DOHH2 (cell line): Measurements from ENCODE around the gene FOLR2.

ENCODE experiments used
- EZH2phosphoT487 ChIP-seq: fragments of 200-600 bp; sonication (generic); IDR thresholded peaks from 2 replicates; pipeline ENCODE4 v1.6.1; 2017; ENCODE audit warnings: borderline replicate concordance, mild to moderate bottlenecking, antibody characterized with exemption, low read length, moderate library complexity, mixed read lengths
- TF ChIP-seq, protein P1 (sequence below): fragments of 200-600 bp; sonication (generic); IDR thresholded peaks from one replicate; pipeline ENCODE4 v1.5.1; 2014; ENCODE audit warnings: antibody characterized with exemption, mild to moderate bottlenecking, low read depth, low read length; ENCODE audit not compliant: poor library complexity, severe bottlenecking

DNA sequence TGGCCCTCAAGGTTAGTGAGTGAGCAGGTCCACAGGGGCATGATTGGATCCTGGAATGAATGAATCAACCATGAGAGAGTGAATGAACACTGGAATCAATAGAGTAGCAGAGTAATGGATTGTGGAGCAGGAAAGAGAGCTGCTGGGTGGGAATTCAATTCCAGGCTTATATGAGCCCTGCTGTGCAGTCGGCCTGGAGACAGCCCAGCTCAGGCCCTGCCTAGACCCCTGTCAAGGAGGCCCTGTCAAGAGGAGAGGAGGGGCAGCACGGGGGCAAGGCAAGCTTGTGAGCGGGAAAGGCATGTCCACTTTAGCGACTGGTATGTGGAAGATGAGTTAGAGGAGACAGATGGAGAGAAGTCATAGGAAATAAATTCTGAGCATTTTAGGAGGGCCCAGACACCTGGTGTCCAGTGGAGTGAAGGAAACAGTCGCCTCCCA lies 25.9 kb upstream of the FOLR2 start:
- TF ChIP-seq, protein P1, sequence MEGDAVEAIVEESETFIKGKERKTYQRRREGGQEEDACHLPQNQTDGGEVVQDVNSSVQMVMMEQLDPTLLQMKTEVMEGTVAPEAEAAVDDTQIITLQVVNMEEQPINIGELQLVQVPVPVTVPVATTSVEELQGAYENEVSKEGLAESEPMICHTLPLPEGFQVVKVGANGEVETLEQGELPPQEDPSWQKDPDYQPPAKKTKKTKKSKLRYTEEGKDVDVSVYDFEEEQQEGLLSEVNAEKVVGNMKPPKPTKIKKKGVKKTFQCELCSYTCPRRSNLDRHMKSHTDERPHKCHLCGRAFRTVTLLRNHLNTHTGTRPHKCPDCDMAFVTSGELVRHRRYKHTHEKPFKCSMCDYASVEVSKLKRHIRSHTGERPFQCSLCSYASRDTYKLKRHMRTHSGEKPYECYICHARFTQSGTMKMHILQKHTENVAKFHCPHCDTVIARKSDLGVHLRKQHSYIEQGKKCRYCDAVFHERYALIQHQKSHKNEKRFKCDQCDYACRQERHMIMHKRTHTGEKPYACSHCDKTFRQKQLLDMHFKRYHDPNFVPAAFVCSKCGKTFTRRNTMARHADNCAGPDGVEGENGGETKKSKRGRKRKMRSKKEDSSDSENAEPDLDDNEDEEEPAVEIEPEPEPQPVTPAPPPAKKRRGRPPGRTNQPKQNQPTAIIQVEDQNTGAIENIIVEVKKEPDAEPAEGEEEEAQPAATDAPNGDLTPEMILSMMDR: no peak
- TF ChIP-seq EZH2phosphoT487: no peak
